ENCODE measurements around the gene HS2ST1.

GRCh38 chr1:86991549-86992186 lies 77.2 kb downstream of the HS2ST1 start:
- TF ChIP-seq POLR2AphosphoS5 (IDR thresholded peaks at IDR 0.05) (no peak), CTCF (IDR thresholded peaks at IDR 0.05) (no peak), POLR2A (IDR thresholded peaks at IDR 0.05) (no peak), EP300 (IDR thresholded peaks at IDR 0.05) (no peak)
